ENCODE measurements around the gene CALN1. TPM values are rescaled to one million over a fixed set of nuclear protein-coding genes. Genes with fewer than 3 reads are reported as not detected.

CALN1 gene
- total RNA-seq, 4 donors from 2014 or later, result 0.04 TPM; not detected in 3

- Histone ChIP-seq H3K4me3 (no peak overlapping the region), H3K4me1 (no peaks in the 10 kb centered on the region), H3K27ac (no peak overlapping the region), H3K36me3 (no peaks in the 10 kb centered on the region), H3K9me3 (peaks cover 0 to 17% (median 0%) of the 10 kb centered on the region in 3 donors), H3K27me3 (no peaks in the 10 kb centered on the region)
- TF ChIP-seq, protein P1, sequence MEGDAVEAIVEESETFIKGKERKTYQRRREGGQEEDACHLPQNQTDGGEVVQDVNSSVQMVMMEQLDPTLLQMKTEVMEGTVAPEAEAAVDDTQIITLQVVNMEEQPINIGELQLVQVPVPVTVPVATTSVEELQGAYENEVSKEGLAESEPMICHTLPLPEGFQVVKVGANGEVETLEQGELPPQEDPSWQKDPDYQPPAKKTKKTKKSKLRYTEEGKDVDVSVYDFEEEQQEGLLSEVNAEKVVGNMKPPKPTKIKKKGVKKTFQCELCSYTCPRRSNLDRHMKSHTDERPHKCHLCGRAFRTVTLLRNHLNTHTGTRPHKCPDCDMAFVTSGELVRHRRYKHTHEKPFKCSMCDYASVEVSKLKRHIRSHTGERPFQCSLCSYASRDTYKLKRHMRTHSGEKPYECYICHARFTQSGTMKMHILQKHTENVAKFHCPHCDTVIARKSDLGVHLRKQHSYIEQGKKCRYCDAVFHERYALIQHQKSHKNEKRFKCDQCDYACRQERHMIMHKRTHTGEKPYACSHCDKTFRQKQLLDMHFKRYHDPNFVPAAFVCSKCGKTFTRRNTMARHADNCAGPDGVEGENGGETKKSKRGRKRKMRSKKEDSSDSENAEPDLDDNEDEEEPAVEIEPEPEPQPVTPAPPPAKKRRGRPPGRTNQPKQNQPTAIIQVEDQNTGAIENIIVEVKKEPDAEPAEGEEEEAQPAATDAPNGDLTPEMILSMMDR (IDR thresholded peaks at IDR 0.05), result no peak
- TF ChIP-seq EP300 (IDR thresholded peaks at IDR 0.05), result no peak
- no peak for TF ChIP-seq POLR2A (IDR thresholded peaks at IDR 0.05)
- no peak for TF ChIP-seq POLR2AphosphoS5 (IDR thresholded peaks at IDR 0.05)
- 72 to 80% methylated on average over 2 to 3 of the region's 8 CpGs for WGBS, 2 donors (ENCODE audit: low coverage in 1 of 2)
- no peak for ATAC-seq
Measured at GRCh38 chr7:72190146-72190545, 222.0 kb downstream of the CALN1 start.

- no peak overlapping the region for H3K27ac ChIP-seq
- WGBS, 2 donors (ENCODE audit: low coverage in 1 of 2), result 73 to 85% methylated on average over 3 to 4 of the region's 4 CpGs
- H3K4me3 ChIP-seq, result no peak overlapping the region
- H3K9me3 ChIP-seq, result no peaks in the 10 kb centered on the region
- no peak for ATAC-seq
- H3K27me3 ChIP-seq, result no peaks in the 10 kb centered on the region
- no peaks in the 10 kb centered on the region for H3K4me1 ChIP-seq
- no peaks in the 10 kb centered on the region for H3K36me3 ChIP-seq
- TF ChIP-seq EP300 (IDR thresholded peaks at IDR 0.05) (no peak), POLR2A (IDR thresholded peaks at IDR 0.05) (no peak), POLR2AphosphoS5 (IDR thresholded peaks at IDR 0.05) (no peak)
- TF ChIP-seq, protein P1 (IDR thresholded peaks at IDR 0.05), result no peak
Measured at GRCh38 chr7:72187179-72187578, 225.0 kb downstream of the CALN1 start.

DNA sequence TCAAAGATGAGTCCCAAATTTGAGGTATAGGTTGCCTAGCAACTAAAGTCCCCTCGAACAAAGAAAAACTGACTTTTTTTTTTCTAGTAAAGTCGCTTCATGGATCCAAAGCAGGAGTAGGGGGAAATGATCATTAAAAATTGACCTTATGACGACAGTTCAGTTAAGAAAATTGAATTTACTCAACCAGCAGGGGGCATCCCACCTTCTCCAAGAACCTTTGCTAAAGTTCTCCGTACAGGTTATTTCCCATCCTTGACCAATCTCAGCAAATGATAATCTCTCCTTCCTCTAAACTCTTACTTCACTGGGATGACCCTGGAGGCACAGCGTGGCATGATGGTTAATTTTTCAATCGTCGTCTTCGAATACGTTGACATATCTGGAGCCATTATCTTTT is 228.3 kb downstream of the CALN1 start:
- no peak overlapping the region for H3K27ac ChIP-seq
- no peak overlapping the region for H3K4me3 ChIP-seq
- no peaks in the 10 kb centered on the region for H3K27me3 ChIP-seq
- WGBS, 2 donors (ENCODE audit: low coverage in 1 of 2), result 66 to 67% methylated on average over 8 to 9 of the region's 9 CpGs
- peaks cover 0 to 6% (median 0%) of the 10 kb centered on the region in 3 donors for H3K9me3 ChIP-seq
- TF ChIP-seq POLR2AphosphoS5 (IDR thresholded peaks at IDR 0.05) (no peak), POLR2A (IDR thresholded peaks at IDR 0.05) (no peak), EP300 (IDR thresholded peaks at IDR 0.05) (no peak)
- TF ChIP-seq, protein P1 (IDR thresholded peaks at IDR 0.05), result no peak
- ATAC-seq, result no peak
- no peaks in the 10 kb centered on the region for H3K36me3 ChIP-seq
- no peaks in the 10 kb centered on the region for H3K4me1 ChIP-seq

DNA sequence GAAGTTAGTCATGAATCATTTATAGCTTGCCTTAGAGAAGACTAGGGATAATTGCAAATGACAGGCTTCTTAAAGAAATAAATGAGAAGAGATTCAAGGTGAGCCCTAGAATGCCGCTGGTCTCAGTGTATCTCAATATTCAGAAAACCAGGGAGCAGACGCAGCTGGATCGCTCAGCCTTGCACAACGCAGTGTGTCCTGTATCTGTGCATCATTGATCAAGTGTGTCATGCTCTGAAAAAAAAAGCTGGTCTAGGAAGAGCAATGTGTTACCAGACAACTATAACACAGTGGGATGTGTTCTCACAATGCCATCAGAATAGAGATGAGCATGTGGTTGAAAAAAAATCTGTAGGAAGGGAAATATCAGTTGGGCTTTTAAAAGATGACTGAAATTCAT is 230.1 kb downstream of the CALN1 start:
- H3K36me3 ChIP-seq, result no peaks in the 10 kb centered on the region
- TF ChIP-seq EP300 (IDR thresholded peaks at IDR 0.05) (no peak), POLR2AphosphoS5 (IDR thresholded peaks at IDR 0.05) (no peak), POLR2A (IDR thresholded peaks at IDR 0.05) (no peak)
- TF ChIP-seq, protein P1 (IDR thresholded peaks at IDR 0.05), result no peak

GRCh38 chr7:72176875-72177274 is 235.3 kb downstream of the CALN1 start:
- H3K27me3 ChIP-seq, result no peaks in the 10 kb centered on the region
- no peak overlapping the region for H3K27ac ChIP-seq
- H3K9me3 ChIP-seq, result peaks cover 0 to 34% (median 0%) of the 10 kb centered on the region in 3 donors
- no peak for ATAC-seq
- H3K4me3 ChIP-seq, result no peak overlapping the region
- H3K4me1 ChIP-seq, result no peaks in the 10 kb centered on the region
- WGBS, 2 donors (ENCODE audit: low coverage in 1 of 2), result 68% methylated on average over 3 of the region's 5 CpGs; no CpG with 5 or more reads in 1 of the 2 donors
- H3K36me3 ChIP-seq, result no peaks in the 10 kb centered on the region
- TF ChIP-seq POLR2AphosphoS5 (IDR thresholded peaks at IDR 0.05) (no peak), EP300 (IDR thresholded peaks at IDR 0.05) (no peak), POLR2A (IDR thresholded peaks at IDR 0.05) (no peak)
- TF ChIP-seq, protein P1 (IDR thresholded peaks at IDR 0.05), result no peak

More for the DNA sequence above, 230.1 kb downstream of the CALN1 start:
- Histone ChIP-seq H3K4me3 (no peak overlapping the region), H3K9me3 (peaks cover 0 to 6% (median 0%) of the 10 kb centered on the region in 3 donors), H3K27ac (no peak overlapping the region), H3K27me3 (no peaks in the 10 kb centered on the region), H3K4me1 (no peaks in the 10 kb centered on the region)
- no peak for ATAC-seq
- WGBS, 2 donors (ENCODE audit: low coverage in 1 of 2), result 80 to 81% methylated on average over 3 to 4 of the region's 4 CpGs

Data from gastroesophageal sphincter (tissue), 4 donors.